Mucosa of stomach (tissue), 1 donor: ENCODE measurements around the gene GUCY1B1.

Experiments used
- H3K27me3 ChIP-seq: one replicate; pipeline ENCODE4 v1.7.0; 2013; ENCODE audit warnings: mild to moderate bottlenecking, low read length; ENCODE audit not compliant: control insufficient read depth, insufficient read depth
- H3K36me3 ChIP-seq: one replicate; pipeline ENCODE4 v1.7.0; 2013; ENCODE audit warnings: low read length; ENCODE audit not compliant: control insufficient read depth, insufficient read depth
- H3K4me1 ChIP-seq: one replicate; pipeline ENCODE4 v1.7.0; 2013; ENCODE audit warnings: mild to moderate bottlenecking, low read length; ENCODE audit not compliant: control insufficient read depth, insufficient read depth
- H3K4me3 ChIP-seq: one replicate; pipeline ENCODE4 v1.7.0; 2013; ENCODE audit warnings: low read length
- H3K9ac ChIP-seq: one replicate; pipeline ENCODE4 v1.7.0; 2013; ENCODE audit warnings: mild to moderate bottlenecking, low read length, moderate library complexity
- H3K9me3 ChIP-seq: one replicate; pipeline ENCODE4 v1.7.0; 2013; ENCODE audit warnings: mild to moderate bottlenecking, low read length, moderate library complexity; ENCODE audit not compliant: control insufficient read depth
- donor health status: Pancreatic carcinoma.

GUCY1B1 gene

GRCh38 chr4:155809835-155810234 lies 51.0 kb downstream of the GUCY1B1 start:
- H3K9ac ChIP-seq: no peak overlapping the region
- H3K4me1 ChIP-seq: no peaks in the 10 kb centered on the region
- H3K9me3 ChIP-seq: no peaks in the 10 kb centered on the region
- H3K4me3 ChIP-seq: no peak overlapping the region
- no peaks in the 10 kb centered on the region for H3K36me3 ChIP-seq
- H3K27me3 ChIP-seq: no peaks in the 10 kb centered on the region

GRCh38 chr4:155811083-155811482 lies 52.3 kb downstream of the GUCY1B1 start:
- Histone ChIP-seq H3K4me1 (no peaks in the 10 kb centered on the region), H3K27me3 (no peaks in the 10 kb centered on the region), H3K9ac (no peak overlapping the region), H3K36me3 (no peaks in the 10 kb centered on the region), H3K4me3 (no peak overlapping the region), H3K9me3 (no peaks in the 10 kb centered on the region)

DNA sequence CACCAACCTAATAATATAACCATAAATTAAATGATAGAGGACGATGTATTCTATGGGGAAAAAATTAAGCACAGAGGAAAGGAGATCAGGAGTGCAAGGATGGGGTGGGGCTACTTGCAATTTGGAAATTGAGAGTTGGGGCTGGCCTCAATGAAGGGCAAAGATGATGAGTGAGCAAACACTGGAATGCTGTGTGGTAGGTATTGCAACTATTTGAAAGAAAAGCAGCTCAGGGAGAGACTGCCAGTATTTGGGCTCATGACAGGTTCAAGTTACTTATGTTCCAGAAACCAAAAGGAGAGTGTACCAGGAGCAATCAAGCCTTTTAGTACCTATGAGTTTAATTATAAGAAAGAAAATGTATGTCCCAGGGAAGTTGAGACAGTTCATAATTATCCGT lies 59.8 kb downstream of the GUCY1B1 start:
- H3K4me1 ChIP-seq: no peaks in the 10 kb centered on the region
- H3K36me3 ChIP-seq: no peaks in the 10 kb centered on the region
- no peaks in the 10 kb centered on the region for H3K9me3 ChIP-seq
- H3K27me3 ChIP-seq: no peaks in the 10 kb centered on the region
- H3K9ac ChIP-seq: no peak overlapping the region
- H3K4me3 ChIP-seq: no peak overlapping the region

GRCh38 chr4:155819066-155819465 lies 60.2 kb downstream of the GUCY1B1 start:
- Histone ChIP-seq H3K4me1 (no peaks in the 10 kb centered on the region), H3K9me3 (no peaks in the 10 kb centered on the region), H3K4me3 (no peak overlapping the region), H3K36me3 (no peaks in the 10 kb centered on the region), H3K27me3 (no peaks in the 10 kb centered on the region), H3K9ac (no peak overlapping the region)

GRCh38 chr4:155820887-155821518 lies 62.2 kb downstream of the GUCY1B1 start:
- no peak overlapping the region for H3K4me3 ChIP-seq
- H3K9me3 ChIP-seq: no peaks in the 10 kb centered on the region
- no peaks in the 10 kb centered on the region for H3K4me1 ChIP-seq
- no peaks in the 10 kb centered on the region for H3K36me3 ChIP-seq
- no peak overlapping the region for H3K9ac ChIP-seq
- peaks cover 5% of the 10 kb centered on the region for H3K27me3 ChIP-seq

DNA sequence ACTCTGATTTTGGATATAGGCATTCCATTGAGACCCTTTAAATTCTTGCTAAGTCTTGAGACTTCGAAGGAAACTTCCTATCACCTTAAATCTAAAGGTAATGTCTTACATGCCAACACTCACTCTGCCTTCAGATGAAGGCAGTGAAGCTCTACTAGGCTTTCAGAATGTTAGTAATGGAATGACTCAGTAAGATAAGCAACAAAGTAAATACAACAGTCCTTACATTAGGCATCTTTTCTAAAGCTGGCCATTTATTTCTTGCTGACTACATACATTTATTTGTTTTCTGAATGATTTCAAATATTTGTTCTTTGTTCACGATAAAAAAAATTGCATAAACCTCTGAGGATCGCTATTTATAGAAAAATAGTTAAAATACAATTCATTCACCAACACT lies 63.8 kb downstream of the GUCY1B1 start:
- Histone ChIP-seq H3K4me3 (no peak overlapping the region), H3K9ac (no peak overlapping the region), H3K36me3 (no peaks in the 10 kb centered on the region), H3K27me3 (peaks cover 5% of the 10 kb centered on the region), H3K9me3 (no peaks in the 10 kb centered on the region), H3K4me1 (no peaks in the 10 kb centered on the region)

GRCh38 chr4:155828628-155829027 lies 69.8 kb downstream of the GUCY1B1 start:
- H3K27me3 ChIP-seq: peaks cover 5% of the 10 kb centered on the region

DNA sequence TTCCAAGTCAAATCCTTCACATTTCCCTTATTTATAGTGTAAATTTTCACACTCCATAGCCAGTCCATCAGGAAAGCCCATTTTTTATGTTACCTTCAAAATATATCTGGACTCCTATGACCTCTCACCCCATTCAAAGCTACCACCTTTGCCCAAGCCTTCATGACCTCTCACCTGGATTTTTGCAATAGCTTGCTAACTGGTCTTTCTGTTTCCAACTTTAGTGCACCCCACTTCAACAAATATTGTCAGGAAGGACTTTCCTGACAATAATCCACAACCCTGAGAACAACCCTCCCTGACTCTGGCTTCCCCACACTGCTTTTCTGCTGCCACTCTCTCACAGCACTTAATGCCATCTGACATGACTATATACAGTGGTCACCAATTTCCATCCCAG lies 73.8 kb downstream of the GUCY1B1 start:
- Histone ChIP-seq H3K4me1 (no peaks in the 10 kb centered on the region), H3K36me3 (no peaks in the 10 kb centered on the region), H3K9ac (no peak overlapping the region), H3K9me3 (no peaks in the 10 kb centered on the region), H3K27me3 (no peaks in the 10 kb centered on the region), H3K4me3 (no peak overlapping the region)

More at GRCh38 chr4:155828628-155829027, 69.8 kb downstream of the GUCY1B1 start:
- H3K4me1 ChIP-seq: no peaks in the 10 kb centered on the region
- no peaks in the 10 kb centered on the region for H3K9me3 ChIP-seq
- H3K9ac ChIP-seq: no peak overlapping the region
- no peaks in the 10 kb centered on the region for H3K36me3 ChIP-seq
- no peak overlapping the region for H3K4me3 ChIP-seq

DNA sequence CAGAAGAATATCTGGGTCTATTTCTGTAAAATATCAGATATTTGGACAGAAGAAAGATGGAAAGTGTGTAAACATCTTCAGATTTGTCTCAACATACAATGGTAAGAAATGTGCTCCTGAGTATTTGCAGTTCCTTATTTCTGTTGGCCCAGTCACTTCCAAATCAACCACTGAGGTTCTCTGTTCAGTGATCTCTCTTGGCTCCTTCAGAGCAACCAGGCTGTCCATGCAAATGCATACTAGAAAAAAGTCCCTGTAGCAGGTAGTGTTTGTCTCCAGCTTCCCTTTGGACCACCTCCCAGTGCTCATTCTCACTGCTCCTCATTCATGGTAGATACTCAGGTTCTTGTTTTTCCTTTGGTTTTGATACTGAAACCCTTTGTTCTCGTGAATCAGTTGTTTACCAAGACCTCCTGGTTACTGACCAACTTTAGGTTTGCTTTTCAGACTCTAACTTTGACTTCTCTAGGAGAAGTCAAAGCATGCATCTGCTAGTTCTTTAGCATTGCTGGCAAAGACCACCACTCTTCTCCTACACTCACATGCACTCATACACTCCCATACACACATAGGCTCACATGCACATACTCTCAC lies 78.5 kb downstream of the GUCY1B1 start:
- Histone ChIP-seq H3K9me3 (no peaks in the 10 kb centered on the region), H3K4me3 (no peak overlapping the region)

GRCh38 chr4:155842080-155842479 lies 83.3 kb downstream of the GUCY1B1 start:
- no peaks in the 10 kb centered on the region for H3K4me1 ChIP-seq
- H3K27me3 ChIP-seq: no peaks in the 10 kb centered on the region
- no peaks in the 10 kb centered on the region for H3K9me3 ChIP-seq
- no peak overlapping the region for H3K4me3 ChIP-seq
- H3K9ac ChIP-seq: no peak overlapping the region
- no peaks in the 10 kb centered on the region for H3K36me3 ChIP-seq

More for the DNA sequence above, 78.5 kb downstream of the GUCY1B1 start:
- Histone ChIP-seq H3K27me3 (no peaks in the 10 kb centered on the region), H3K36me3 (no peaks in the 10 kb centered on the region), H3K9ac (no peak overlapping the region), H3K4me1 (no peaks in the 10 kb centered on the region)

- no peaks in the 10 kb centered on the region for H3K9me3 ChIP-seq
- no peak overlapping the region for H3K4me3 ChIP-seq
- H3K27me3 ChIP-seq: no peaks in the 10 kb centered on the region
- no peaks in the 10 kb centered on the region for H3K36me3 ChIP-seq
- H3K9ac ChIP-seq: no peak overlapping the region
- no peaks in the 10 kb centered on the region for H3K4me1 ChIP-seq
Measured at GRCh38 chr4:155846929-155847328, 88.1 kb downstream of the GUCY1B1 start.

DNA sequence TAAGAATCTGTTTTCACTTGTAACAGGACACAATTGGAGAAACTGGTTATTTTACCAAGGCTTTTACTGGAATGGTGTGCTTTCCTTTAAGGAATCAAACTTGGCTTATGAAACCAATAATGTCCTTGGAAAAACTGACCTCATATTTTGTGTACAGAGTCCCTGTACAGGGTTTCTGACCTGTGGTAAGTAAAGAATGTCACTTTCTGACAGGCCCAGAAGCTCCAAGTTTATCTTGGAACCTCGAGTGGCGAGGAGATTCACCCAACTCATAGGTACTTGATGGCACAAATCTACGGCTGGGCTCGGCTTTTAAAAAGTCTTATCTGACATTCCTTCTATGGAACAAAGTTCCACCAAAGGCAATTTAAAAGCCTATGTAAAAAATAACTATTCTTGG lies 90.2 kb downstream of the GUCY1B1 start:
- H3K4me1 ChIP-seq: no peaks in the 10 kb centered on the region
- H3K9me3 ChIP-seq: no peaks in the 10 kb centered on the region
- no peaks in the 10 kb centered on the region for H3K36me3 ChIP-seq
- no peak overlapping the region for H3K4me3 ChIP-seq
- H3K27me3 ChIP-seq: no peaks in the 10 kb centered on the region
- H3K9ac ChIP-seq: no peak overlapping the region
